GM23338 (cell line): ENCODE measurements around the gene ARHGEF10L. TPM values are rescaled to one million over a fixed set of nuclear protein-coding genes. Genes with fewer than 3 reads are reported as not detected.

Source experiments
- ATAC-seq: fragments of 200-7000 bp; cut with Tn5 transposase; 3 replicates; pipeline ENCODE4 v1.9.1; 2020
- DNase-seq: peaks from one replicate; pipeline ENCODE4 v3.0.0-alpha.2; 2015; ENCODE audit warnings: low spot score
- H2AFZ ChIP-seq: fragments of 200-600 bp; sonication (generic); 2 replicates; pipeline ENCODE4 v1.8.0; 2016; ENCODE audit warnings: antibody characterized with exemption, mild to moderate bottlenecking, moderate library complexity
- H3F3A ChIP-seq: fragments of 200-600 bp; sonication (generic); replicated peaks from 2 replicates; pipeline ENCODE4 v1.8.0; 2017; ENCODE audit warnings: antibody characterized with exemption, mixed run types, low read depth
- H3K27ac ChIP-seq: fragments of 200-600 bp; sonication (generic); 2 replicates; pipeline ENCODE4 v1.6.1; 2016; ENCODE audit warnings: low read depth
- H3K27me3 ChIP-seq: fragments of 200-600 bp; sonication (generic); 2 replicates; pipeline ENCODE4 v1.8.0; 2016; ENCODE audit warnings: mild to moderate bottlenecking, mixed run types, moderate library complexity; ENCODE audit not compliant: insufficient read depth
- H3K36me3 ChIP-seq: fragments of 200-600 bp; sonication (generic); 2 replicates; pipeline ENCODE4 v1.8.0; 2016; ENCODE audit warnings: mild to moderate bottlenecking; ENCODE audit not compliant: insufficient read depth
- H3K4me1 ChIP-seq: fragments of 200-600 bp; sonication (generic); 2 replicates; pipeline ENCODE4 v1.8.0; 2016; ENCODE audit warnings: mild to moderate bottlenecking, moderate library complexity; ENCODE audit not compliant: insufficient read depth
- H3K4me2 ChIP-seq: fragments of 200-600 bp; sonication (generic); 2 replicates; pipeline ENCODE4 v1.7.1; 2017; ENCODE audit warnings: mixed run types
- H3K4me3 ChIP-seq: fragments of 200-600 bp; sonication (generic); 2 replicates; pipeline ENCODE4 v1.6.1; 2016; ENCODE audit warnings: mixed run types
- H3K79me2 ChIP-seq: fragments of 200-600 bp; sonication (generic); replicated peaks from 2 replicates; pipeline ENCODE4 v1.8.0; 2017; ENCODE audit warnings: mild to moderate bottlenecking; ENCODE audit not compliant: insufficient read depth
- H3K9me2 ChIP-seq: fragments of 200-600 bp; sonication (generic); 2 replicates; pipeline ENCODE4 v1.8.0; 2017; ENCODE audit not compliant: insufficient read depth
- H4K20me1 ChIP-seq: fragments of 200-600 bp; sonication (generic); replicated peaks from 2 replicates; pipeline ENCODE4 v1.8.0; 2017; ENCODE audit warnings: mild to moderate bottlenecking; ENCODE audit not compliant: insufficient read depth
- H3K27ac Mint-ChIP-seq: 2 replicates; pipeline ENCODE4 v1.8.0; 2020; ENCODE audit warnings: inconsistent platforms, mild to moderate bottlenecking, moderate library complexity, mixed read lengths
- H3K27me3 Mint-ChIP-seq: 3 replicates; pipeline ENCODE4 v1.8.0; 2022; ENCODE audit warnings: low read depth, mild to moderate bottlenecking, moderate library complexity, mixed read lengths, inconsistent platforms; ENCODE audit not compliant: insufficient read depth, poor library complexity
- H3K36me3 Mint-ChIP-seq: 3 replicates; pipeline ENCODE4 v1.8.0; 2021; ENCODE audit warnings: low read depth, mild to moderate bottlenecking, inconsistent platforms, moderate library complexity, mixed read lengths
- H3K4me1 Mint-ChIP-seq: 3 replicates; pipeline ENCODE4 v1.8.0; 2020; ENCODE audit warnings: mild to moderate bottlenecking, inconsistent platforms, mixed read lengths
- H3K4me3 Mint-ChIP-seq: 3 replicates; pipeline ENCODE4 v1.8.0; 2021; ENCODE audit warnings: moderate library complexity, mild to moderate bottlenecking, inconsistent platforms, mixed read lengths
- H3K9me3 Mint-ChIP-seq: 3 replicates; pipeline ENCODE4 v1.8.0; 2020; ENCODE audit warnings: moderate library complexity, mild to moderate bottlenecking, inconsistent platforms, mixed read lengths
- CREB1 ChIP-seq: fragments of 250-450 bp; sonication (Bioruptor Pico); IDR thresholded peaks from 2 replicates; pipeline ENCODE4 v1.5.0; 2020; ENCODE audit warnings: low read depth, mild to moderate bottlenecking, moderate library complexity
- ETS1 ChIP-seq: IDR thresholded peaks from 2 replicates; pipeline ENCODE4 v1.6.1; 2016; ENCODE audit warnings: antibody characterized with exemption
- EZH2 ChIP-seq: fragments of 200-600 bp; sonication (generic); IDR thresholded peaks from one replicate; pipeline ENCODE4 v1.8.0; 2017; ENCODE audit warnings: antibody characterized with exemption, mild to moderate bottlenecking, low read depth; ENCODE audit not compliant: unreplicated experiment
- EZH2phosphoT487 ChIP-seq: fragments of 200-600 bp; sonication (generic); IDR thresholded peaks from one replicate; pipeline ENCODE4 v1.8.1; 2018; ENCODE audit warnings: antibody characterized with exemption; ENCODE audit not compliant: unreplicated experiment
- JUNB ChIP-seq: IDR thresholded peaks from one replicate; pipeline ENCODE4 v1.6.1; 2016; ENCODE audit warnings: antibody characterized with exemption; ENCODE audit not compliant: unreplicated experiment
- POLR2AphosphoS5 ChIP-seq: IDR thresholded peaks from 2 replicates; pipeline ENCODE4 v1.6.1; 2016; ENCODE audit warnings: antibody characterized with exemption, low read depth
- STAT1 ChIP-seq: IDR thresholded peaks from one replicate; pipeline ENCODE4 v1.6.1; 2016; ENCODE audit warnings: antibody characterized with exemption; ENCODE audit not compliant: unreplicated experiment
- ZNF114 ChIP-seq: fragments of 250-450 bp; sonication (Bioruptor Pico); IDR thresholded peaks from 2 replicates; pipeline ENCODE4 v1.5.0; 2020; ENCODE audit warnings: mild to moderate bottlenecking, moderate library complexity
- ZNF331 ChIP-seq: fragments of 250-450 bp; sonication (Bioruptor Pico); IDR thresholded peaks from 2 replicates; pipeline ENCODE4 v1.5.0; 2020; ENCODE audit warnings: low read depth, mild to moderate bottlenecking, moderate library complexity
- polyA plus RNA-seq: library from polyadenylated mRNA; unstranded; fragments of >200 nt; fragmentation: Nextera tagmentation; extraction: Ambion mirVana; gene quantifications from 2 replicates; pipeline ENCODE4 v1.2.1, GENCODE V29; 2016
- total RNA-seq: library from RNA; depleted of rRNA; stranded (reverse); fragments of >200 nt; shearing (Covaris generic); gene quantifications from 2 replicates; pipeline ENCODE4 v1.2.3, GENCODE V29; 2014
- TF ChIP-seq, protein P1 (sequence below): IDR thresholded peaks from one replicate; pipeline ENCODE4 v1.6.1; 2018; ENCODE audit warnings: antibody characterized with exemption; ENCODE audit not compliant: unreplicated experiment
- TF ChIP-seq, protein P2 (sequence below), 2 experiments: fragments of 200-600 bp in 1 of 2; sonication (generic) in 1 of 2; conservative IDR thresholded peaks; 2 replicates each; pipeline versions ENCODE4 v1.5.1 to v1.6.1; 2016 to 2017; ENCODE audit warnings: antibody characterized with exemption in 2 of 2, low read depth in 2 of 2, mild to moderate bottlenecking in 2 of 2, moderate library complexity in 1 of 2

The ARHGEF10L gene
- total and polyA plus RNA-seq, 2 experiments from 2014 or later: 12.1 to 46.8 TPM

DNA sequence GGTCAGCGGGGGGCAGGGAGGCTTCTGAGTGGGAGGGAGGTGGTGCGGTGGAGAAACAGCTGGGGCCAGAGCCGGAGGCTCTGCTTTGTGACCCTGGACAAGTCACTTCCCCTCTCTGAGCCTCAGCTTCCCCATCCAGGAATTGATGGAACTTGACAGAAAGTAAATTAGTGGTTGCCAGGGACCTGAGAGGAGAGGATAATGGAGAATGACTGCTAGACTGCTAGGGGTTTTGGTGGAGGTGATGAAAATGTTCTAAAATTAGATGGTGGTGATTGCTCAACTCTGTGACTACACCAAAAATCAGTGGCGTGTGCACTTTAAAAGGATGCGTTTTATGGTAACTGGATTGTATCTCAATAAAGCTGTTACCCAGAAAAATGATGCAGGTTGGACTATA lies 100.9 kb downstream of the ARHGEF10L start:
- peaks cover 48% of the 10 kb centered on the region for H3K36me3 Mint-ChIP-seq
- no peak overlapping the region for H3K27ac ChIP-seq
- H3K9me3 Mint-ChIP-seq: no peaks in the 10 kb centered on the region
- peaks cover 2% of the 10 kb centered on the region for H3K27me3 Mint-ChIP-seq
- H3K4me2 ChIP-seq: no peak overlapping the region
- no peaks in the 10 kb centered on the region for H3K9me2 ChIP-seq
- no peaks in the 10 kb centered on the region for H3K79me2 ChIP-seq
- no peak for ATAC-seq
- H4K20me1 ChIP-seq: no peaks in the 10 kb centered on the region
- H3K4me1 ChIP-seq: no peaks in the 10 kb centered on the region
- H3K4me3 ChIP-seq: no peak overlapping the region
- no peaks in the 10 kb centered on the region for H3F3A ChIP-seq
- no peak for DNase-seq
- peaks cover 9% of the 10 kb centered on the region for H3K36me3 ChIP-seq
- no peak for TF ChIP-seq JUNB
- TF ChIP-seq EZH2phosphoT487: no peak
- TF ChIP-seq, protein P1, sequence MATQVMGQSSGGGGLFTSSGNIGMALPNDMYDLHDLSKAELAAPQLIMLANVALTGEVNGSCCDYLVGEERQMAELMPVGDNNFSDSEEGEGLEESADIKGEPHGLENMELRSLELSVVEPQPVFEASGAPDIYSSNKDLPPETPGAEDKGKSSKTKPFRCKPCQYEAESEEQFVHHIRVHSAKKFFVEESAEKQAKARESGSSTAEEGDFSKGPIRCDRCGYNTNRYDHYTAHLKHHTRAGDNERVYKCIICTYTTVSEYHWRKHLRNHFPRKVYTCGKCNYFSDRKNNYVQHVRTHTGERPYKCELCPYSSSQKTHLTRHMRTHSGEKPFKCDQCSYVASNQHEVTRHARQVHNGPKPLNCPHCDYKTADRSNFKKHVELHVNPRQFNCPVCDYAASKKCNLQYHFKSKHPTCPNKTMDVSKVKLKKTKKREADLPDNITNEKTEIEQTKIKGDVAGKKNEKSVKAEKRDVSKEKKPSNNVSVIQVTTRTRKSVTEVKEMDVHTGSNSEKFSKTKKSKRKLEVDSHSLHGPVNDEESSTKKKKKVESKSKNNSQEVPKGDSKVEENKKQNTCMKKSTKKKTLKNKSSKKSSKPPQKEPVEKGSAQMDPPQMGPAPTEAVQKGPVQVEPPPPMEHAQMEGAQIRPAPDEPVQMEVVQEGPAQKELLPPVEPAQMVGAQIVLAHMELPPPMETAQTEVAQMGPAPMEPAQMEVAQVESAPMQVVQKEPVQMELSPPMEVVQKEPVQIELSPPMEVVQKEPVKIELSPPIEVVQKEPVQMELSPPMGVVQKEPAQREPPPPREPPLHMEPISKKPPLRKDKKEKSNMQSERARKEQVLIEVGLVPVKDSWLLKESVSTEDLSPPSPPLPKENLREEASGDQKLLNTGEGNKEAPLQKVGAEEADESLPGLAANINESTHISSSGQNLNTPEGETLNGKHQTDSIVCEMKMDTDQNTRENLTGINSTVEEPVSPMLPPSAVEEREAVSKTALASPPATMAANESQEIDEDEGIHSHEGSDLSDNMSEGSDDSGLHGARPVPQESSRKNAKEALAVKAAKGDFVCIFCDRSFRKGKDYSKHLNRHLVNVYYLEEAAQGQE: no peak
- TF ChIP-seq, protein P2, sequence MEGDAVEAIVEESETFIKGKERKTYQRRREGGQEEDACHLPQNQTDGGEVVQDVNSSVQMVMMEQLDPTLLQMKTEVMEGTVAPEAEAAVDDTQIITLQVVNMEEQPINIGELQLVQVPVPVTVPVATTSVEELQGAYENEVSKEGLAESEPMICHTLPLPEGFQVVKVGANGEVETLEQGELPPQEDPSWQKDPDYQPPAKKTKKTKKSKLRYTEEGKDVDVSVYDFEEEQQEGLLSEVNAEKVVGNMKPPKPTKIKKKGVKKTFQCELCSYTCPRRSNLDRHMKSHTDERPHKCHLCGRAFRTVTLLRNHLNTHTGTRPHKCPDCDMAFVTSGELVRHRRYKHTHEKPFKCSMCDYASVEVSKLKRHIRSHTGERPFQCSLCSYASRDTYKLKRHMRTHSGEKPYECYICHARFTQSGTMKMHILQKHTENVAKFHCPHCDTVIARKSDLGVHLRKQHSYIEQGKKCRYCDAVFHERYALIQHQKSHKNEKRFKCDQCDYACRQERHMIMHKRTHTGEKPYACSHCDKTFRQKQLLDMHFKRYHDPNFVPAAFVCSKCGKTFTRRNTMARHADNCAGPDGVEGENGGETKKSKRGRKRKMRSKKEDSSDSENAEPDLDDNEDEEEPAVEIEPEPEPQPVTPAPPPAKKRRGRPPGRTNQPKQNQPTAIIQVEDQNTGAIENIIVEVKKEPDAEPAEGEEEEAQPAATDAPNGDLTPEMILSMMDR (conservative IDR thresholded peaks at IDR 0.05; ENCODE audit: low read depth in 2 of 2): no peak
- no peak for TF ChIP-seq CREB1
- no peak for TF ChIP-seq ZNF331 (CRISPR knock-in tag)
- no peak for TF ChIP-seq POLR2AphosphoS5
- TF ChIP-seq ZNF114 (CRISPR knock-in tag): no peak
- TF ChIP-seq EZH2: no peak
- TF ChIP-seq ETS1: no peak
- TF ChIP-seq STAT1: no peak
- H3K27ac Mint-ChIP-seq: no peak overlapping the region
- no peaks in the 10 kb centered on the region for H3K27me3 ChIP-seq
- H2AFZ ChIP-seq: no peak overlapping the region
- H3K4me3 Mint-ChIP-seq: no peak overlapping the region
- H3K4me1 Mint-ChIP-seq: peaks cover 9% of the 10 kb centered on the region; the same call in 2 of the 3 replicates
